ENCODE measurements around the gene ATP8A2. TPM values are rescaled to one million over a fixed set of nuclear protein-coding genes. Genes with fewer than 3 reads are reported as not detected.

The ATP8A2 gene
- total and polyA plus RNA-seq, 9 of the 15 experiments (the other 6 are each of a cell fraction or from before 2014, with no cell fraction given): under 0.01 to 0.33 (median 0.06) TPM; not detected in 4

DNA sequence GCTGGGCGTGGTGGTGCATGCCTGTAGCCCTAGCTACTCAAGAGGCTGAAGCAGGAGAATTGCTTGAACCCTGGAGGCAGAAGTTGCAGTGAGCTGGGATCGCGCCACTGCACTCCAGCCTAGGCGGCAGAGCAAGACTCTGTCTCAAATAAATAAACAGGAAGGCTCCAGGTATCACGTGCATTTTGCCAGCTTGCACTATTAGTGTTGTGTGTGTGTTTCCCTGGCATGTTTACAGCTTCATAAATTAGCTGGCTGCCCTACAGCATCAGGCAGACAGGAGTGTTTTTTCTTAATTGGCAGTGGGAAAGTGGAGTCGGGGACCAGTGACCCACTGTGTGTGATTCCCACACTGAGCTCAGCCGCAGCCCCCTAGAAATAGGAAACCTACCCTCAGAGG lies 647.5 kb downstream of the ATP8A2 start:
- H4K20me1 ChIP-seq (replicated peaks; ENCODE audit: control insufficient read depth, insufficient read depth, low read length): no peaks in the 10 kb centered on the region
- H3K79me2 ChIP-seq (ENCODE audit: control insufficient read depth, insufficient read depth, low read length): no peaks in the 10 kb centered on the region
- BruUV-seq (replicated peaks): no TSS peak
- CTCF ChIA-PET (ENCODE audit: low intra/inter-chr PET ratio): no interaction called here
- no peaks in the 10 kb centered on the region for H3K4me1 ChIP-seq (replicated peaks in 1 of 2; ENCODE audit: control insufficient read depth in 2 of 2, insufficient read depth in 2 of 2, low read length in 2 of 2)
- intact Hi-C loops (cut with micrococcal nuclease): no loop called here
- no peaks in the 10 kb centered on the region for H3K36me3 ChIP-seq (ENCODE audit: control insufficient read depth, insufficient read depth, low read length)
- DNase-seq (ENCODE audit: extremely low read depth in 1 of 4, low spot score in 3 of 4): no peak
- H2AFZ ChIP-seq (ENCODE audit: low read depth, low read length): no peak overlapping the region
- in situ Hi-C loops (cut with MboI): no loop called here
- WGBS (ENCODE audit: insufficient coverage, low coverage, missing lambda C conversion rate): 0% methylated on average over 6 of the region's 7 CpGs
- no peaks in the 10 kb centered on the region for H3K9me3 ChIP-seq (replicated peaks; ENCODE audit: control insufficient read depth, insufficient read depth, low read depth, low read length)
- H3K9ac ChIP-seq (ENCODE audit: insufficient read depth in 1 of 2, low read depth in 2 of 2, low read length in 2 of 2): no peak overlapping the region
- H3K27ac ChIP-seq (ENCODE audit: extremely low read depth, low read depth, low read length): no peak overlapping the region
- H3K9me1 ChIP-seq (ENCODE audit: control insufficient read depth, insufficient read depth, low read length): no peaks in the 10 kb centered on the region
- POLR2A ChIA-PET: no interaction called here
- no peak for FAIRE-seq
- no peak overlapping the region for H3K4me2 ChIP-seq (ENCODE audit: insufficient read depth, low read length)
- peaks cover 3 to 18% of the 10 kb centered on the region in 2 experiments for H3K27me3 ChIP-seq (ENCODE audit: control insufficient read depth in 2 of 2, insufficient read depth in 2 of 2, low read length in 2 of 2)
- H3K4me3 ChIP-seq: no peak overlapping the region
- no peak for ATAC-seq
- TF ChIP-seq EHMT2 (IDR thresholded peaks at IDR 0.05) (no peak), MECOM (CRISPR knock-in tag; IDR thresholded peaks at IDR 0.05) (no peak), IFI16 (CRISPR knock-in tag; IDR thresholded peaks at IDR 0.05) (no peak), LCOR (CRISPR knock-in tag; IDR thresholded peaks at IDR 0.05) (no peak), SMAD4 (CRISPR knock-in tag; conservative IDR thresholded peaks at IDR 0.05) (no peak), TAF7 (tag; IDR thresholded peaks at IDR 0.05) (no peak), CBX3 (IDR thresholded peaks at IDR 0.05; ENCODE audit: borderline replicate concordance in 1 of 2, low read length in 2 of 2) (no peak), PHF8 (IDR thresholded peaks at IDR 0.05; ENCODE audit: borderline replicate concordance, low read length) (no peak), MAFG (tag; conservative IDR thresholded peaks at IDR 0.05) (no peak), PHF20 (IDR thresholded peaks at IDR 0.05; ENCODE audit: partially characterized antibody) (no peak)
- TF ChIP-seq, protein P1, sequence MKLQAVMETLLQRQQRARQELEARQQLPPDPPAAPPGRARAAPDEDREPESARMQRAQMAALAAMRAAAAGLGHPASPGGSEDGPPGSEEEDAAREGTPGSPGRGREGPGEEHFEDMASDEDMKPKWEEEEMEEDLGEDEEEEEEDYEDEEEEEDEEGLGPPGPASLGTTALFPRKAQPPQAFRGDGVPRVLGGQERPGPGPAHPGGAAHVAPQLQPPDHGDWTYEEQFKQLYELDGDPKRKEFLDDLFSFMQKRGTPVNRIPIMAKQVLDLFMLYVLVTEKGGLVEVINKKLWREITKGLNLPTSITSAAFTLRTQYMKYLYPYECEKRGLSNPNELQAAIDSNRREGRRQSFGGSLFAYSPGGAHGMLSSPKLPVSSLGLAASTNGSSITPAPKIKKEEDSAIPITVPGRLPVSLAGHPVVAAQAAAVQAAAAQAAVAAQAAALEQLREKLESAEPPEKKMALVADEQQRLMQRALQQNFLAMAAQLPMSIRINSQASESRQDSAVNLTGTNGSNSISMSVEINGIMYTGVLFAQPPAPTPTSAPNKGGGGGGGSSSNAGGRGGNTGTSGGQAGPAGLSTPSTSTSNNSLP (IDR thresholded peaks at IDR 0.05; ENCODE audit: borderline replicate concordance, low read depth, low read length): no peak
- TF ChIP-seq, protein P2, sequence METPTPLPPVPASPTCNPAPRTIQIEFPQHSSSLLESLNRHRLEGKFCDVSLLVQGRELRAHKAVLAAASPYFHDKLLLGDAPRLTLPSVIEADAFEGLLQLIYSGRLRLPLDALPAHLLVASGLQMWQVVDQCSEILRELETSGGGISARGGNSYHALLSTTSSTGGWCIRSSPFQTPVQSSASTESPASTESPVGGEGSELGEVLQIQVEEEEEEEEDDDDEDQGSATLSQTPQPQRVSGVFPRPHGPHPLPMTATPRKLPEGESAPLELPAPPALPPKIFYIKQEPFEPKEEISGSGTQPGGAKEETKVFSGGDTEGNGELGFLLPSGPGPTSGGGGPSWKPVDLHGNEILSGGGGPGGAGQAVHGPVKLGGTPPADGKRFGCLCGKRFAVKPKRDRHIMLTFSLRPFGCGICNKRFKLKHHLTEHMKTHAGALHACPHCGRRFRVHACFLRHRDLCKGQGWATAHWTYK (CRISPR knock-in tag; IDR thresholded peaks at IDR 0.05): no peak
- TF ChIP-seq, protein P3, sequence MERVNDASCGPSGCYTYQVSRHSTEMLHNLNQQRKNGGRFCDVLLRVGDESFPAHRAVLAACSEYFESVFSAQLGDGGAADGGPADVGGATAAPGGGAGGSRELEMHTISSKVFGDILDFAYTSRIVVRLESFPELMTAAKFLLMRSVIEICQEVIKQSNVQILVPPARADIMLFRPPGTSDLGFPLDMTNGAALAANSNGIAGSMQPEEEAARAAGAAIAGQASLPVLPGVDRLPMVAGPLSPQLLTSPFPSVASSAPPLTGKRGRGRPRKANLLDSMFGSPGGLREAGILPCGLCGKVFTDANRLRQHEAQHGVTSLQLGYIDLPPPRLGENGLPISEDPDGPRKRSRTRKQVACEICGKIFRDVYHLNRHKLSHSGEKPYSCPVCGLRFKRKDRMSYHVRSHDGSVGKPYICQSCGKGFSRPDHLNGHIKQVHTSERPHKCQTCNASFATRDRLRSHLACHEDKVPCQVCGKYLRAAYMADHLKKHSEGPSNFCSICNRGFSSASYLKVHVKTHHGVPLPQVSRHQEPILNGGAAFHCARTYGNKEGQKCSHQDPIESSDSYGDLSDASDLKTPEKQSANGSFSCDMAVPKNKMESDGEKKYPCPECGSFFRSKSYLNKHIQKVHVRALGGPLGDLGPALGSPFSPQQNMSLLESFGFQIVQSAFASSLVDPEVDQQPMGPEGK (CRISPR knock-in tag; IDR thresholded peaks at IDR 0.05; ENCODE audit: borderline replicate concordance): no peak
- TF ChIP-seq, protein P4, sequence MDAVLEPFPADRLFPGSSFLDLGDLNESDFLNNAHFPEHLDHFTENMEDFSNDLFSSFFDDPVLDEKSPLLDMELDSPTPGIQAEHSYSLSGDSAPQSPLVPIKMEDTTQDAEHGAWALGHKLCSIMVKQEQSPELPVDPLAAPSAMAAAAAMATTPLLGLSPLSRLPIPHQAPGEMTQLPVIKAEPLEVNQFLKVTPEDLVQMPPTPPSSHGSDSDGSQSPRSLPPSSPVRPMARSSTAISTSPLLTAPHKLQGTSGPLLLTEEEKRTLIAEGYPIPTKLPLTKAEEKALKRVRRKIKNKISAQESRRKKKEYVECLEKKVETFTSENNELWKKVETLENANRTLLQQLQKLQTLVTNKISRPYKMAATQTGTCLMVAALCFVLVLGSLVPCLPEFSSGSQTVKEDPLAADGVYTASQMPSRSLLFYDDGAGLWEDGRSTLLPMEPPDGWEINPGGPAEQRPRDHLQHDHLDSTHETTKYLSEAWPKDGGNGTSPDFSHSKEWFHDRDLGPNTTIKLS (IDR thresholded peaks at IDR 0.05; ENCODE audit: borderline replicate concordance, low read depth): no peak
- TF ChIP-seq, protein P5, sequence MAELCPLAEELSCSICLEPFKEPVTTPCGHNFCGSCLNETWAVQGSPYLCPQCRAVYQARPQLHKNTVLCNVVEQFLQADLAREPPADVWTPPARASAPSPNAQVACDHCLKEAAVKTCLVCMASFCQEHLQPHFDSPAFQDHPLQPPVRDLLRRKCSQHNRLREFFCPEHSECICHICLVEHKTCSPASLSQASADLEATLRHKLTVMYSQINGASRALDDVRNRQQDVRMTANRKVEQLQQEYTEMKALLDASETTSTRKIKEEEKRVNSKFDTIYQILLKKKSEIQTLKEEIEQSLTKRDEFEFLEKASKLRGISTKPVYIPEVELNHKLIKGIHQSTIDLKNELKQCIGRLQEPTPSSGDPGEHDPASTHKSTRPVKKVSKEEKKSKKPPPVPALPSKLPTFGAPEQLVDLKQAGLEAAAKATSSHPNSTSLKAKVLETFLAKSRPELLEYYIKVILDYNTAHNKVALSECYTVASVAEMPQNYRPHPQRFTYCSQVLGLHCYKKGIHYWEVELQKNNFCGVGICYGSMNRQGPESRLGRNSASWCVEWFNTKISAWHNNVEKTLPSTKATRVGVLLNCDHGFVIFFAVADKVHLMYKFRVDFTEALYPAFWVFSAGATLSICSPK (IDR thresholded peaks at IDR 0.05; ENCODE audit: borderline replicate concordance): no peak

Data from K562 (cell line).